HG03521 (cell line): ENCODE data around the gene PTPRD.

Source experiments
- ATAC-seq: cut with Tn5 transposase; IDR thresholded peaks from one replicate; pipeline ENCODE4 v1.9.1; 2021; ENCODE audit warnings: mild to moderate bottlenecking, moderate library complexity; ENCODE audit not compliant: unreplicated experiment

Gene PTPRD

GRCh38 chr9:8508671-8509290, 2104.0 kb downstream of the PTPRD start:
- ATAC-seq, result no peak

GRCh38 chr9:8494571-8494970, 2118.2 kb downstream of the PTPRD start:
- ATAC-seq, result no peak

GRCh38 chr9:8492679-8493078, 2120.1 kb downstream of the PTPRD start:
- no peak for ATAC-seq

- no peak for ATAC-seq
Measured at GRCh38 chr9:8492024-8492423, 2120.8 kb downstream of the PTPRD start.

GRCh38 chr9:8491563-8491962, 2121.2 kb downstream of the PTPRD start:
- ATAC-seq, result no peak

GRCh38 chr9:8489835-8490234, 2123.0 kb downstream of the PTPRD start:
- no peak for ATAC-seq

GRCh38 chr9:8486095-8486494, 2126.7 kb downstream of the PTPRD start:
- ATAC-seq, result no peak

GRCh38 chr9:8484597-8485191, 2128.1 kb downstream of the PTPRD start:
- ATAC-seq, result peak; percentile 53

GRCh38 chr9:8477450-8477849, 2135.4 kb downstream of the PTPRD start:
- ATAC-seq, result no peak

GRCh38 chr9:8474937-8475336, 2137.9 kb downstream of the PTPRD start:
- ATAC-seq, result no peak

GRCh38 chr9:8473244-8474020, 2139.4 kb downstream of the PTPRD start:
- ATAC-seq, result no peak

- ATAC-seq, result no peak
Measured at GRCh38 chr9:8468045-8468637, 2144.7 kb downstream of the PTPRD start.

- ATAC-seq, result no peak
Measured at GRCh38 chr9:8457816-8458215, 2155.0 kb downstream of the PTPRD start.

GRCh38 chr9:8457055-8457454, 2155.7 kb downstream of the PTPRD start:
- ATAC-seq, result no peak

- ATAC-seq, result no peak
Measured at GRCh38 chr9:8456344-8456743, 2156.5 kb downstream of the PTPRD start.

- no peak for ATAC-seq
Measured at GRCh38 chr9:8450810-8451545, 2161.8 kb downstream of the PTPRD start.

GRCh38 chr9:8448226-8448625, 2164.6 kb downstream of the PTPRD start:
- no peak for ATAC-seq

- ATAC-seq, result no peak
Measured at GRCh38 chr9:8447601-8448000, 2165.2 kb downstream of the PTPRD start.

- ATAC-seq, result no peak
Measured at GRCh38 chr9:8437876-8438275, 2174.9 kb downstream of the PTPRD start.

- no peak for ATAC-seq
Measured at GRCh38 chr9:8437259-8437658, 2175.5 kb downstream of the PTPRD start.

- ATAC-seq, result no peak
Measured at GRCh38 chr9:8436786-8437185, 2176.0 kb downstream of the PTPRD start.
